ENCODE measurements around the gene CDX1.

Gene CDX1

DNA sequence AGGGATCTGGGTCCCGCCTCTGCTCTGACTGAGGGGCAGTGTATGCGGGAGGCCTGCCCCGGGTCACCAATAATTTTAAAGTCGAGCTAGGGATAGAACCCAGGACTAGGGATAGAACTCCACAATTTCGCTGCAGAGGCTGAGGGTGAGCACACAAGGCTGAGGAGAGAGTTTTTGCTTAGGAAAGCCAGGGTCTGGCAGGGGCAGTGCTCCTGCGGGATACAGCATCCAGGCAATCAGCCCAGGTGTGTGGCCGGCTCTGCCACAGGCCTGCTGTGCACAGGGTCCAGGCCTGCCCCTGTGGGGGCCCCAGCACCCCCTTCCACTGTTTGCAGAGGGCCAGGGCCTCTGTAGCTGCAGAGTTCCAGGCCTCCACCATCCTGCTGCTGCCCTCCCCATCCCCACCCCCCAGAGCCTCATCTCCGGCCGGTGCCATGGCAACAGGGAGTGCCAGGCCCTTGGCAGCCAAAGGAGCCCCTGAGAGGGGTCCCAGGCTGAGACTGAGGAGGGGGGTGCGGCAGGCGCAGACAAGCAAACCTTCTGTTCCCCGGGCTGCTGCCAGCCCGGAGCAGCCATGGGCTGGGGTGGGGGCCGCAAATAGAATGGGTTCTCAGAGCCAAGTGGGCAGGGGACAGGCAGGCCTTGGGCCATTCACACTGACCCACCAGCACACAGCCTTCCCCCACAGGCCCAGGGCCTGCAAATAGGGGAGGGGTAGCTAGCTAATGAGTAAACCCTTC lies 19.5 kb upstream of the CDX1 start:
- DNase-seq (ENCODE audit: low spot score), result no peak

DNA sequence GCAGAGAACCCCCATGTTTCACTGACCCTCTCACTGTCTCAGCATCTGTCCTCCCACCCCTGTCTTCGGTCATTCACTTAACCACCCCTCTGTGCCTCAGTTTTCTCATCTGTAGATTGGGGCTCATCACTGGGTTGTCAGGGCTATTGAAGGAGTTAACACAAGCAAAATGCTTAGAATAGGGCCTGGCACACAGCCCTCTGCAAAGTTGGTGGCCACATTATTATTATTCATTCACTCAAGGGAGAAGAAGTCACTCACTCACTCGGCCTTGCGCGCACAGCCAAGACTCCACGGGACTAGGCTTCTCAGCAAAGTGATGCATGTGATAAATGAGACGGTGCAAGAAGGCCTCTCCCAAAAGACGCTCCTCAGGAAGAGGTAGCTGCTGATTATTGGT lies 18.9 kb upstream of the CDX1 start:
- DNase-seq (ENCODE audit: low spot score), result no peak

DNA sequence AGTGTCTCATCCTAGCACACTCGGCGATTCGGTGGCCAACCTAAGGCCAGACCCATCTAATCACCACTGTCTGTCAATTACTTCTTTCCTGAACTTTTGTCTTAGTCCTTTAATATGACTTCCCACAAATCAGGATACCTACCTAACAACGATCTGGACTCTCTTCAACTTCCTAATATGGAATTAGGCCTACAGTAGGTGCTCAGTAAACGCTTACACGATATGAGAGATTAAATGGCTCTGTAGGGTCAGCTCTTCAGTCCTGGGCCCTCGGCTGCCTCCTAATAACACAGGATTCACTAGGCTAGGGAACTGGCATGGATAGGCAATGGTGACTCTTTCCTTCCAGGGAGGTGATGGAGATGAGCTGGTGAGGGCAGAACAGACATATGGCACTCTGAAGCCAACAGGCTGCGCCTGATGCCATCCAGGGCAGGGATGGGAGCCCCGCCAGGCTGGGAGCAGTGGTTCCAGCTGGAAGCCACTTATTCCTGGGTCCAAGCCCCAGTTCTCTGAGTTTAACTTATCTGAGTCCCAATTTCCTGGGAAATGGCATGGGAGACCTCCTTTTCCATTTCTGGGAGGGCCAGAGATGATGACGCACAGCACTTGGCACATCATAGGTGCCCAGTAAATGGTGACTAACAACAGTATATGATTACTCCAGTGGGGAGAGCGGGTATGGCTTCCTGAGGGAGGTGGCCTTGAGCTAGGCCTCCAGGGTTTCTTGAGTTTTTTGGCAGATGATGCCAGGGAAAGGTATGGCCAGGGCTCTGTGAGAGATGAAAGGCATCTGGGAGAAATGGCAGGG lies 18.3 kb upstream of the CDX1 start:
- DNase-seq (ENCODE audit: low spot score), result no peak

DNA sequence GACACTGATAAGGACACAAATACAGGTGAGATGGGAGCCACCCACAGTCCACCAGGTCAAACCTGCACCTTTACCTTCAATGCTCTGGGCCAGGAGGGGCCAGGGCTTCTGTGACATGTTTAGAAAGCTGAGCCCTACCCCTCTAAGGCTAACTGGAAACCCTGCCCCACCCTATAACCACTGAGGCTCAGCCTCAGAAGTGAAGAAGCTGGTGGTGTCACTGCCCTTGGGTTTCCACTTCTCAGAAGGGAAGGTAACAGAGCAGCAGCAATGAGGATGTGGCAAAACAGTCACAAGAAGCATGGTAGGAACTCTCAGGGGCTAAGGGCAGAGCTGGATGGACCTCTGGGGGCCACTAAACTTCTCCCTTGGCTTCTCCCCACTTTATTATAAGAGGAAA lies 17.0 kb upstream of the CDX1 start:
- no peak for DNase-seq (ENCODE audit: low spot score)

DNA sequence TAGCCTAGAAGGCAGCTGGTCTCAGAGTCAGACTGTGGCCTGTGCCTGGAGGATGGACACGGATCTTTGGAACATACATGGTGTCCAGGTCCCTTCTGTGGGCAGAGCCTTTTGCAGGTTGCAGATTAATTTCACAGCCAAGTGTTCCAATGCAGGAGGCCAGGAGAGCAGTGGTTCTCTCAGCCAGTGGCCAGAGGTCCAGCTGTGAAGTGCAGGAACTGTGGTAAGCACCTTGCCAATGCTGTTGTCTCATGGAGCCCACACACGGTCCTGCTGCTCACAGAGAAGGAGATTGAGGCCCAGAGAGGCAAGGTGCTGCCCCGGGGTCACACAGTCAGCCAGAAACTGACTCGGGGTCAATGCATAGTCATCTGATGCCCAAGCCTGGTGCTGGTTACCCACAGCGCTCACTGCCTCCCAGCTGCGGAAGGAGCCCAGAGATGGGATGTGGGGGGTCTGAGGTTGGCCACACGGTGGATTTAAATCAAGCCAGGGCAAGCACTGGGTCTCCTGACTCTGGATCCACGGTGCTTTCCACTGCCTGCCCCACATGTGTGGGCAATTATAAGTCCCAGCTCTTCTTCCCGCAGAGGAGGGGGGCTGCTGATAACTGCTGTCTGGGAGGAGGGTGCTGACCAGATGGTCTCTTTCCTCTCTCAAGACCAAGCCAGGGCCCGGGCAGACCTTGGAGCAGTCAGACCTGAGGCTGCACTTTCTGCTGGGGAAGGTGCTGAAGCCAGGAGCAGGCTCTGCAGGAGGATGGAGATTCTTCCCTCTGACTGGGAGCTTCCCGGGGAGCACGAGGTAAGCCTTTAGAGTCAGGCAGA lies 13.7 kb upstream of the CDX1 start:
- no peak for DNase-seq (ENCODE audit: low spot score)

DNA sequence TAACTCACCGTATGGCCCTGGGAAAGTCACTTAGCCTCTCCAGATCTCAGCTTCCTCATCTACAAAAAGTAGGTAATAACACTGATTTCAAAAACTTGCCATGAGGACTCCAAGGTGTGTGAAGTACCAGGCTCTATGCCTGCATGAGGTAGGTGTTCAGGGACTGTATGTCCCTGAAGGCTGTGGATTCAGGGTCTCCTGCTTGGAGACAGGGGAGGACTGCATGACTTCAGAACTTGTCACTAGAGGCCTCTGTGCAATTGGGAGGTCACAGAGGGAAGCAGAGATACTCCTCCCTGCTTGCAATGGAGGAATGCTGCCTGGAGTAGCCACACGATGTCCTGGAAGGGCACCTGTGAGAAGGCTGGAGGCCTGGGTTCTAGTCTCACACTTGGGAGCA lies 13.1 kb upstream of the CDX1 start:
- DNase-seq (ENCODE audit: low spot score), result no peak

DNA sequence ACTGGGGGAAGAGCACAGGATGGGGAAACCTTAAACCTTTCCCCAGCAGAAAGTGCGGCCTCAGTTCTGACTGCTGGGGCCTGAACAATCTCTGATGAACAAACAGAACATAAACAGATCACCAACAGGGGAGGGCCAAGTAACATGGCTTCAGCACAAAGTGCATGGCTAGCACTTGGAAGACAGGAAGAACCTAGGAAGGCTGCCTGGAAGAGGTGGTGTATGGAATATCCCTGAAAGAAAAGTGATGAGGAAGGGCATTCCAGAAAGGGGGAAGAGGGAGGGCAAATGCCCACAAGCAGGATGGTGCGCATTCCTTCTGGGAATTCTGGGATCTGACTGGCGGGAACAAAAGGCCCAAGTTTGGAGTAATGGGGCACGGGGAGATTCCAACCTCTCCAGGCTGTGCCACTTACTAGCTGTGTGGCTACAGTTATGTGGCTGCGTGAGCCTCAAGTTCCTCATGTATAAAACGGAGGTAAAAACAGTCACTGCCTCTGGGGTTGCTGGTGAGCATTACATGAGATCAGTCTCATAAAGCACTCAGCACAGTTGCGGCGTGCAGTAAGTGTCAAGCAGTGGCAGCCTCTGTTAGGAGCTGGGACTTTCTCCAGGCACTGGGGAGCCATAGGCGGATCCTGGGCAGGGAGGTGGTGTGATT lies 12.5 kb upstream of the CDX1 start:
- DNase-seq (ENCODE audit: low spot score), result peak; percentile 8

DNA sequence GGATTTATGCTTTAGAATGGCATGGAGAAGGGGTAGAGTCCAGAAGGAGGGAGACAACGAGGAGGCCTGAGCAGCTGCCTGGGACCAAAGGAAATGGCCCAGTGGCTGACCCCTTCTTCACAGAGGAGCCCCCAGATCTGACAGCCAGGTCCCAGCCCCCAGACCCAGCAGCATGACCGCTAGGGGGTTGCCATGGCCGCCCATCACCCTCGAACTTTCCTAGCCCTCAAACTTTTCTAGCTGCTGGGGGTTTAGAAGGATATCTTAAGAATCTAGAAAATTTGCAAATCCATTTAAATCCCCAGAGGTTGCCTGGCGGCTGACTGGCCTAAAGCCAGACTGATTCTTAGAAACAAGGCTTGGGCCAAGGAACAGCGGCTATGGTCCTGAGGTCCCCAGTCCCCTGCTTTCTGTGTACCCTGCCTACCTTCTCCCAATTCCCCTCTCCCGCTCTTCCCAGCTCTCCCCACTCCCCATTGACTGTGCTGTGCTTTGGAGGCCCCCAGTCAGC lies 11.9 kb upstream of the CDX1 start:
- no peak for DNase-seq (ENCODE audit: low spot score)

DNA sequence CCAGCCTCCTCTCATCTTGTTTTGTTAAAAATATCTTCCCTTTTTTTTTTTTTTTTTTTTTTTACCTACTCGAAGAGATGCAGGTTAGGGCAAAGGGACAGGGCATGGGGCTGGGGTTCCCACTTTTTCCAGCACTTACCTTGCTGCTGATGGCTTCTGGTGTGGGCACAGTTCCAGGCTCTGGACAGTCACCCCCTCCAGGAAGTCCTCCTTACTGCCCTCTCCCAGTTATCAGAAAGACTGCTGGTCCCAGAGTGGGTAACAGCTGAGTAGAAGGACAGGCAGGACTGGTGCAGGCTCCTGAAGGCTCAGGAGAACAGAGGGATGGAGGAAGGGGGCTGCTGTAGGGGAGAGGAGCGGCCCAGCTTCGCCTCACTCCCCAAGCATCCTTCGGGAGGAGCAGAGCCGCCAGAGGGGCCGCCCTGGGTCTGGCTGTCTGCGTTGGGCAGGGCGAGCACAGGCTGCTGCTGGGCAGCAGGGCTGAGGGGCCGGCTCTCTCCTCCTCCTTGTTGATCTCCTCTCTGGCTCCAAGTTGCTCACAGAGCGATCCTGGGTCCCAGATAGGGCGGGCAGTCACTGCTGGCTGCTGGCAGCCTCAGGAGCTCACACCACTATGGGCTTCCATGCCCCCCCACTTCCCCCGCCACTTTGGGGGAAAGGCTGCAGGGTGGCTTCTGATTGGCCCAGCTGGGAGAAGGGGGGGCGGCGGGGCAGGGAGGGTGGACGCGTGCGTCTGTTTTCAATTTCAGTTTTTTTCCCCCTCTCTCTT lies 11.1 kb upstream of the CDX1 start, which contains the start of gene PDGFRB:
PDGFRB (minus strand) TSS at position 588 of the 769 bp plus-strand sequence. CDS start 18,798 bp downstream, outside the sequence.
- DNase-seq (ENCODE audit: low spot score), result peak; percentile 31

DNA sequence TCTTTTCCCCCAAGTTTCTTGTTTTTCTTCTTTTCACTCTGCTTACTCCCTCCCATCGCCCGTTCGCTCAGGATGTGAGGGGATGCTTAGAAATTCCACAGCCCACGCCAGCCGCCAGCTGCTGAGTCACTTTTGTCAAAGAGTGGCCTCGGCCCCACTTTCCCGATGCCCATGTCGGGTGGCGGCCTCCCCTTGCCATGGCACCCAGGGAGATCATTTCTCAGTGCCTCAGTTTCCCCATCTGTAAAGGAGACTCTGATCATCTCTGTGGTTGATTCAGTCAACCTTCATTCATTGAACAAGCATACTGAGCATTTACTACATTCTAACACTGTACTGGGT lies 10.6 kb upstream of the CDX1 start:
- no peak for DNase-seq (ENCODE audit: low spot score)

DNA sequence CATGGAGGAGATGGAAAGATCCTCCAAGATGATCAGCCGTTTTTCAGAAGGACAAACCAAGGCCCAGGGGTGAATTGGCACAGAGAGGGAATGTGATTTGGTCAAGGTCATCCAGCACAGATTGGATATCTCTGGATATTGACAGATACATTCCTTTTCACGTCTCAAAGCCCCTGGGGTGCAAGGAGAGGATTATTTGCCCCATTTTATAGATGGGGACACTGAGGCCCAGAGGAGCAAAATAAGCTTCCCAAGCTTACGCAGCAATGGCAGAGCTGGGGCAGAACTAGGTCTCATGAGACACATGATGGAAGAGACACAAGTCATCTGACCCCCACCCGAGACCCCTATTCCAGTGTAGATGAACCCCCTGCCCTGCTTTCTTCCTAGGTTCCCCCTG lies 10.0 kb upstream of the CDX1 start:
- DNase-seq (ENCODE audit: low spot score), result no peak

DNA sequence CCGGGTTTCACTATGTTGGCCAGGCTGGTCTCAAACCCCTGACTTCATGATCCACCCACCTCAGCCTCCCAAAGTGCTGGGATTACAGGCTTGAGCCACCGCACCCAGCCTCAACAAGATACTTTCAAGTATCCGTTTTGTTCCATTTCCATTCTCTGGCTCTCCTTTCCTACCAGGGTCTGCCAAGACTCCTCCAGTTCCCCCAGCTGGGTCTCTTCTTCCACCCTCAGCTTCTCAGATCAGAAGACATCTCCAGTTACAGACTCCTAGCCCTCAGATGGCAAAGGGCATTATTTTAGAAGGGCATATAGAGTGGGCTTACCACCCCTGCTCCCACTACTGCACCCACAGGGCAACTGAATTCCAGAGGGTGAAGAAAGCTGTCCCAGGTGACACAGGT lies 9.4 kb upstream of the CDX1 start:
- DNase-seq (ENCODE audit: low spot score), result no peak

DNA sequence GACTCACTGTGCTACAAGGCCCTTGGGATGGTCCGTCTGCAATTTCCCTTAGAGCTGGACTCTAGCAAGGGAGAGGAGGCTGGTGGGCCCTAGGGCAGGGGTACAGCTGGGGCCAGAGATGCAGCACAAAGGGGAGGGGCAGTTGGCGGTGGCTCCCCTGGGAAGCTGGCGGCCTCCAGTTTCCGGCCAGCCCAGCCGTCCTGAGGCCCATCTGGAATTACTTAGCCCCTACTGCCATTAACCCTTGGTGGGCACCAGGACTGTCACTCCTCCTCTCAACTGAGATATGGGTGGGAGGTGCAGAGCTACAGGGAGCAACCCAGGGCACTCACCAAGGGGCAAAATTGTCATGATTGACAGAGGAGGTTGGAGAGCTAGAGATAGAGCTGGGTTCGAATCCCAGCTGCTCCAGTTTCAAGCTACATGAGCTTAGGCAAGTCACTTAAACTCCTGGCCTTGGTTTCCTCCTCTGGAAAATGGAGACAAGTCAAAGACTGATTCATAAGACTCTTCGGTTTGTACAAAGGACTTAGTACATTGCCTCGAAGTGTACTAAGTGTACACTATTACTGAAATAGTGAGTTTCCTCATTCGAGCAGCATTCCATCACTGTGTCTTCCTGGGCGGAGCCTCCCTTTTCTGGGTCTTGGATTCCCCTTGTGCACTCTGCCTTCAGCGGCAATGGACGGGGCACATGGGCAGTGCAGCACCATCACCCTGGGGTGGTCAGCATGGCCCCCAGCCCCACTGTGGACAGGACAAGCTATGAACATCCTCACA lies 8.2 kb upstream of the CDX1 start:
- no peak for DNase-seq (ENCODE audit: low spot score)

DNA sequence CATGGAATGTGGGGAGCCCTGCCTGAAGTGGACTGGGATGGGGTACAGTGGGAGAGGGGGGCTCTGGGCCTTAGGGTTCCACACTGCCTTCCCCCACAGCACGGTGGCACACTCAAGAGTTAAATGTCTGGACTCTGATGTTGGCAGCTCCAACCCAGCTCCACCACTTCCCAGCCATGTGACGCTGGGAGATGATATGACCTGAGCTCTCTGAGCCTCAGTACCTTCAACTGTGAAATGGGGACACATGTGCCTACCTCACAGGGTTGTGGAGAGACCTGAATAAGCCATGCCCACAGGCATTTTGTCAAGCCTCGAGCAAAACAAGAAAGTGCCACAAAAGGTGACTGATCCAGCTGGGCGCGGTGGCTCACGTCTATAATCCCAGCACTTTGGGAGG lies 7.5 kb upstream of the CDX1 start:
- no peak for DNase-seq (ENCODE audit: low spot score)

DNA sequence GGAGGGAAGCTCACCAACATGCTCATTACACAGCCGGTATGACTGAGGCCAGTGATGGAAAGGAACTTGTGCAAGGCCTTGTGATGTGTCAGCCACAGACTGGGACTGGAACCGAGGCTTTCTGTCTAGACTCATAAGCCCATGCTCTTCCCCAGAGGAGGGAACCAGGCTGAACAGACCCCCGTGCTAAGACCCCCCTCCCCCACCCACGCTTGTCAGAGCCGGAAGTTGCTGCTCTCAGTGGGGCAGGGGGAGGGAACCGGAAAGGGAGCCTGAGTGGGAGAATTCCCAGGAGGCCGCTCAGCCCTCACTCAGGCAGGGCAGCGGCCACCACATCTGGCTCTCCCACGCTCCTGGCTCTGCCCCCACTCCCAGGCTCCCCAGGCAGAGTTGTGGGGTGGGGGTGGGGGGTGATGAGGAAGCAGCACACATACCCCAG lies 6.8 kb upstream of the CDX1 start:
- DNase-seq (ENCODE audit: low spot score), result no peak

DNA sequence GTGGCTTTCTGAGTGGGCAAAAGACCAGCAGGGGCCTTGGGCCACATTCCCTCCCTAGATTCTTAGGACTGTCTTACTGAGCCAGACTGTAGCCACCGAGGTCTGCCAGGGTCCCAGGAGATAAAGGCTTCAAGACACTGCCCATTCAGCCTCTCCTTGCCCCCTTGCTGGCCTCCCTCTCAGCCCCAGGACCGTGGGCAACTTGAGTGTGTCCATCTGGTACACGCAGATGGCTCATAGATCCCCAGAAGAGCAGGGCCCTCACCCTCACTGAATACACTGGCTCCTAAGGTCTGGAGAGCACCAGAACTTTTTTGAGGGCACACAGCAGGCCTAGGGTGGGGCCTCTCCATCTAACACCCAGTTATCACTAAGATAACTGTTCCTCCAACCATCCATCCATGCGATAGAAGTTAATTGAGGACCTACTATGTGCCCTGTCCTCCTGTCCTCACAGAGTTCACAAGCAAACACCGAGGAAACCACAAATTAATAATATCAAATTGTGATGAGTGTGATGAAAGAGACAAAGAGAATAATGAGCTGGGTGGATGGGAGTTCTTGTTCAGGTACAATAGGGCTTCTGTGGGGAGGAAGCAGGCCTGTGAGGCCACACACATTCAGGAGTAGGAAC lies 6.0 kb upstream of the CDX1 start:
- no peak for DNase-seq (ENCODE audit: low spot score)

DNA sequence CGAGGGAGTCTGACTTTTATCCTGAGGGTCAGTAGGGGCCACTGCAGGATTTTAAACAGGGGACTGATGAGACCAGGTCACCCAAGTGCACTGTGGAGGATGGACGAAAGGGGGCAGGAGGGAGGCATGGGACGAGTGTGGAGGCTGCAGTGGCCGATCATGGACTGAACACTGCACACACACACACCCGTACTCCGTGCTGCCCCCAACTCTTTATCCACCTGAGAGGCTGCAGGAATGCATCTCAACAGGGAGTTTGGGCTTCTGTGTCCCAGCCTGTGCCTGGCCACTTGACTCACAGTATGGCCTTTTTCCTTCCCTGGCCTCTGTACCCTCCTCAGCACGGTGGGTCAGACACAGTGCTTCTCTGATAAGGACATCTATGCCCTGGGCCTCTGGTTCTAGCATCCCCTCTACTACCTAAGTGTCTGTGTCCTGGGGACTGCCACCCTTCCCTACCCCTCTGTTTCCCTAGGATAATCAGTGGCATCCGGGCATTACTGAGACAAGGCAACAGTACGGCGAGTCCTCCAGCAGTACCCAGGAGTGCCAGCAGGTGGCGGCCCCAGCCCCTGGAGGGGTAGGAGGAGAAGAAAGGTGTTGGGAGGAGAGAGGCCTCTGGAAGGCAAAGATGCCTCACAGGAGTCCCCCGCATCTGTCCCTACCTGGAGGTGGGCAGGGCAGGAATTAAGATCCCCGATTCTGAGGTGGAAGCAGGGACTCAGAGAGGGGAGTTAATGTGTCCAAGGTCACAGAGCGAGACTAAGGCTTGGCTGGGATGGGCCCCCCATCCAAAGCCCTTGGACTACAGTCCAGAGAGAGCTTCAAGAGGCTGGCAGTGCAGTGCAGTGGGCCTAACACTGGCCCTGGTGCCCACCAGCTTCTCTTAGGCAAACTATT lies 5.1 kb upstream of the CDX1 start:
- DNase-seq (ENCODE audit: low spot score), result peak; percentile 63

DNA sequence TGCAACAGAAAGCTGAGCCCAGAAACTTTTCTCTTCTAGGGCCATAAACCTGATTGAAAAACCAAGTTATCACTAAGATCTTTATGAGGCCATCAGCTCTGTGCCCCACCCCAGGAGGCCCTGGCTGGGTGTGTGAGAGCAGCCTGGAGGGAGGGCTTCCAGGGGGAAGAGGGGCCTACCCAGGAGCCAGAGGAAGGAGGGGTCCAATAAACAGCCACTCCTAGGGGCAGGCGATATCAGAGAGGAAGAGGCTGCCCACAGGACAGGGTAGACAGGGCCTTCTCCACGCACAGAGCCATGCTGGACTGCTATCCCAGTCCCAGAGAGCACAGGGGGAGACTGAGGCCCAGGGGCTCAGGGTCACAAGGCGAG lies 4.5 kb upstream of the CDX1 start:
- DNase-seq (ENCODE audit: low spot score), result no peak

DNA sequence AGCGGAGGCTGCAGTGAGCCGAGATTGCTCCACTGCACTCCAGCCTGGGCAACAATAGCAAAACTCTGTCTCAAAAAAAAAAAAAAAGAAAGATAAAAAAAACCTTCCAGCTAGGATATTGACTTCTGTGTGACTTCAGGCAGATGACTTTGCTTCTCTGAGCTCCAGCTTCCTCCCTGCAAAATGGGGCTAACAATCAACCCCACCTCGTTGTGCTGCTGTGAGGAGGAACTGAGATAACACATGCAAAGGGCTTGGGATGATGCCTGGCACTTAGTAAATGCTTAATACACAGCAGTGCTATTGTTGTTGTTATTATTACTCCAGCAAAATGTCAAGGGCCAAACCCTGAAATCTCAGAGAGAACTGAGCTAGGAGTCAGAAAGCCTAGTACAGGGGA lies 3.5 kb upstream of the CDX1 start:
- DNase-seq (ENCODE audit: low spot score), result no peak

All from CD4-positive, alpha-beta T cell treated with Interleukin-2 at 100 ng/mL for 4 hours (primary cell).